COLO829 (cell line): ENCODE data around the gene ASTE1.
"Not testable (repeated sequence)": the region's sequence is repeated elsewhere in the genome, so short reads cannot be mapped to it uniquely, and the experiment has no call there.

Source experiments
- DNase-seq: peaks from one replicate; pipeline ENCODE4 v3.0.0; 2012; ENCODE audit warnings: low spot score

The ASTE1 gene

DNA sequence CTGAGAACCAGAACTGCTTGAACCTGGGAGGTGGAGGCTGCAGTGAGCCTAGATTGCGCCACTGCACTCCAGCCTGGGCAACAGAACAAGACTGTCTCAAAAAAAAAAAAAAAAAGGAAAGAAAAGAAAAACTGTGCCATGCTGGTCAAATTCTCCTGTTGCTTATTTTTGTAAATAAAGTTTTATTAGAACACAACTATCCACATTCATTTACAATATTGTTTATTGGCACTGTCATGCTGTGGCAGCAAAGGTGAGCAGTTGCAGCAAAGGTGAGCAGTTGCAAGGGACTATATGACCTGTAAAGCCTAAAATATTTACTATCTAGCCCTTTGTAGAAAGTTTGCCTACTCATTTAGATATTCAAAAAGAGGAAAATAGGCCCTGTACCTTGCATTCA lies 18.3 kb downstream of the ASTE1 start:
- DNase-seq: no peak

DNA sequence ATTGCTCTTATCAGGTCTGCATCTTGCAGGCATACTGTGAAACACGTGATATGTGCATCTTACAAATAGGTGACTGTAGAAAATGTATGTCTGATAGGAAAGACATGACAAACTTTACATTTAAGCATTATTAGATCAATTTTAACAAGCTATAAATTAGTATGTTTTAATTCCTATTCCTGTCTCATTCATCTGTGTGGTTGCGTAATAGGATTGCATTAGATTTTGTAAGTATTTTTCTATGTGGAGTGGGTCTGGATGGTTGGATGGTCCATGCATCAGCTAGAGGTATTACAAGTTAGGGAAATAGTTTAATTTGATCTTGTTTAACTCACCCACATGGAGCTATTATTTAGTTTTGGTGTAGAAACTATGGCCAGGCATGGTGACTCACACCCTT lies 18.8 kb downstream of the ASTE1 start:
- DNase-seq: no peak

DNA sequence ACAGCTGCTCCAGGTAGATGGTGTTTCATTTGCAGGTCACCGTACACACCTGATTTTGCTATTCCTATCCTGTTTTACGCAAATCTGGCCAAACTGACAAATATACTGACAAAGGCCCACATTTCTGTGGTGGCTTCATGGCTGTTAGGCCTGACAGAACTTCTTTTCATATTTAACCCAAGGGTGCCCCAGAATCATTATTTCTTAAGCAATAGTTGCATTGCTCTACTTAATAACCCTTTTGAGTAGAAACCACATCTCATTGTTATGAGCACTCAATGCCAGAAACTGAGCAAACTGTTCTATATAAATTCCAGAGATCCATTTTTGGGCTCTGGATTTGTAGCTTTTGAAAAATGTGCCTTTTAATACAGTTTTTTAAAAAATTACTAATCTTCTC lies 19.4 kb downstream of the ASTE1 start:
- DNase-seq: no peak

DNA sequence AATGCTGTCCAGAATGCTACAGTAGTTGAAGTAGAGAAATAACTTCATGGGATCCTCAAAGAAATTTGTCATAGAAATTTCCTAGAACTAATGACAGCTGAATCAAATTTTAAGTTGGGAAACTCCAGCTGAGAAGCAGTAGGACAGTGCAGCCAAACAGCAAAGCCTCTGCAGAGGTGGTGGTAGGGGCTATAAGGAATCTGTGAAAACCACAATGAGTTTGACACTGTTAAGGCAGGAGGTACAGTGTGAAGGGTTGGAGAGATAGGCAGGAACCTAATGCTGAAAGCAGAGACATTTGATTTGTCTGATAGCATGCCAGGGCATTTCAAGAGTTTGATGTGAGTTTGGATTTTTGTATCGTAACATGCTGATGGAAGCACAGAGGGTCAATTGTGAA lies 22.0 kb downstream of the ASTE1 start:
- no peak for DNase-seq

DNA sequence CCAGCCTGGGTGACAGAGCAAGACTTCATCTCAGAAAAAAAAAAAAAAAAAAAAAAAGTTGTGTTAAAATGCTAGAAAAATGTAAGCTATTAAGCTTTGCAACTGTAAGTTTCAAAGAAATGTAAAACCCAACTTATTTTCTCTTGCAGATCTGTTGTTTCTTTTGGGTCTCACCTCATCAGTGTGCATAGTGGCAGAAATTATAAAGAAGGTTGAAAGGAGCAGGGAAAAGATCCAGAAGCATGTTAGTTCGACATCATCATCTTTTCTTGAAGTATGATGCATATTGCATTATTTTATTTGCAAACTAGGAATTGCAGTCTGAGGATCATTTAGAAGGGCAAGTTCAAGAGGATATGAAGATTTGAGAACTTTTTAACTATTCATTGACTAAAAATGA lies 25.6 kb downstream of the ASTE1 start:
- no peak for DNase-seq

DNA sequence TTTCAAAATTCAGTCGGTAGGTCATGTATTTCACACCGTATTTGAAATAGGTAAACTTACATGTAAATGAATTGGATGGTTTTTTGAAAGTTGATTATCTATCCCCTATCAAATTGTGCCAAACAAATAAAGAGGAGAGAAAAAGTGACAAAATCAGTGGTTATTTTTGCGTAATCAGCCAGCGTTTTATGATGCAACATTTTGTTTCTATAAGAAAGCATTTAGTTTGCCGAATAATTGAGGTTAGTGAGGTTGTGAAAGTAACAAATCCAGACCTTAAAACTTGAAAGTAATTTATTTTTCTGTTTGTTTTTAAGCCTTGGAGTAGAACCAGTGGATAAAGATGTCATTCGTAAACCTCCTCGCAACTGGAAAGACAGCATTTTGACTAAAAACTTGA lies 29.3 kb downstream of the ASTE1 start:
- no peak for DNase-seq

DNA sequence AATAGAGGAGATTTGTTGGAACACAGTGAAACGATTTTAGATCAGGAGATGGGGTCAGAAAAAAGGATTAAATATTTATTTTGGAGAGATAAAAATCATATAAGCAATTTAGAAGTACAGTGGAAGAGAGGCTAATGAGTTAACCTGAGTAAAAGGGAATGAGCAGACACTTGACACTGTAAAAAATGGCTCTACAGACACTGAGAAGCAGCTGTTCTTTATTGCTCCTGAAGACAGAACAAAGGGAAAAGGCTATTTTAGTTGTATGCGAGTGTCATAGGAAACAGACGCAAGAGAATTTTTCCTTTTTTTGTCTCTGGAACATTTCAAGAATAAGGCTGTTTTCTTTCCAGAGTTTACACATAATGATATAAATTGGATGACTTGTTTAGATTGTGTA lies 34.3 kb downstream of the ASTE1 start:
- DNase-seq: no peak

DNA sequence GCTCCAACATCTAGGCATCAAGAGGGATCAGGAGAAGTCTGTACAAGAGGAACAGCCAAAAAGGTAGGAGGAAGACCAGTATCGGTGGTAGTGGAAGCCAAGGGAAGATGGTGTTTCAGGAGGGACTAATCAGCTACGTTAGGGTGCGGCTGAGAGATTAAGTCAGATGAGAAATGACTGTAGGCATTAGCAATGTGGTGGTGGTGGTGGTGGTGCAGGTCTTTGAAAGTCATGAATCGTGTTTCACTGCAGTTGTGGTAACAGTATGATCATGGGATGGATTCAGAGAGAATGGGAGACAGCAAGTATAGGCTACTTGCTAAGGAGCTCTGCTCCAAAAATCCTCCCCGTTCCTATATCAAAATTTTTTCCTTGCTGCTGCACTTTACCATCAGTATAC lies 35.5 kb downstream of the ASTE1 start:
- no peak for DNase-seq

DNA sequence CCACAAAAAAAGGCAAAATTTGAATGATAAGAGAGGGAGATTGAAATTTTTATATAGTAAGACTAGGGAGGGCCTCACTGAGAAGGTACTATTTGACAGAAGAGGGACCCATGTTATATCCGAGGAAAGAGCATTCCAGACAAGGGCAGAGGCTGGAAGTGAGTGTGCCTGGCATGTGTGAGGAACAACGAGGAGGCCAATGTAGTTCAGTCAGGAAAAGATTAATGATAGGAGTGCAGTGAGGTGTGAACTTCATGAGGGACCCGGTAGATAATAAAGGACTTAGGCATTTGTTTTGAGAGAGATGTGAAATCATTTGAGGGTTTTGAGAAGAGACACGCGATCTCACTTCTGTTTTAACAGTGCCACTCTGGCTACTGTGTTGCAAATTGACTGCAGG lies 36.3 kb downstream of the ASTE1 start:
- DNase-seq: no peak

DNA sequence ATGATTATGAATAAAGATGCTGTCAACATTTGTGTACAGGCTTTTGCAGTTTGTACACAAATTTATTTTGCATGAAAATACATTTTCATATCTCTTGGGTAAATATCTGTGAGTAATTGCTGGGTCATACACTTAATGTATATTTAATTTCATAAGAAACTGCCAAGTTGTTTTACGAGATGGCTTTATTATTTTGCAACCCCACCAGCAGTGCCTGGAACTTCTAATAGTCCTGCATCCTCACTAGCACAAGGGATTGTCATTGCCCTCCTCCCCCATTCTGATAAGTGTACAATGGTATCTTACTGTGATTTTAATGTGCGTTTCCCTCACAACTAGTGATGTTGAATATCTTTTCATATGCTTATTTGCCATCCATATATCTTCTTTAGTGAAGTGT lies 45.2 kb downstream of the ASTE1 start:
- DNase-seq: no peak

DNA sequence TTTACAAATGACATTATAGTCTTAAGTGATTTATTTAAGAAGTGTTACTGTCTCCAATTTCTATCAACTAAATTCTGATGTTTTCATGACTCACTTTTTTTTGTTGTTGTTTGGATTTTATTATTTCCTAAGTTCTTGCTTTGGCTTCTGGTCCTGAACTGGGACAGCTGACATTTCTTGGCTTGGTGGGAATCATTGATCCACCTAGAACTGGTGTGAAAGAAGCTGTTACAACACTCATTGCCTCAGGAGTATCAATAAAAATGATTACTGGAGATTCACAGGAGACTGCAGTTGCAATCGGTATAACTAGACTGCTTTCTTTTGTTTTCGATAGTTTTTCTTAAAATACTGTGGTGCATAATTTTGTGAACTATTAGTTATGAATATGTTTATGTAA lies 47.5 kb downstream of the ASTE1 start:
- no peak for DNase-seq

DNA sequence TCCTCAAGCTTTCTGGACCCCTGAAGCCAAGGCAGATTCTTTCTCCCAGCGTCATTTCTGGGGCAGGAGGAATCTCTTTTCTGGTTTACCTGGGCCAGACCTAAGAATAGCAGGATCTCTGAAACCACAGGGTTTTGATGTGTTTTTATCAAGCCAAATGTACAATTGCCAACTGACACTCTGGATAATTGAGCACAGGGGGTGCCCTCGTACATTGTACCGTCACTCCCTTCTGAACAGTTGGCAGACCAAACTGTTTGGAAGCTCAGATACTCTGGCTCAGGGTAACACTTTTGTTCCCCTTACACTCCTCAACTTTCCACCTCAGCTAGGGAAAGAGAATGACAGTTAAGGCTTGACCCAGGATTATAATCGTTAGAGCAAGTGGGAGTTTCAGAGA lies 49.9 kb downstream of the ASTE1 start:
- DNase-seq: no peak

DNA sequence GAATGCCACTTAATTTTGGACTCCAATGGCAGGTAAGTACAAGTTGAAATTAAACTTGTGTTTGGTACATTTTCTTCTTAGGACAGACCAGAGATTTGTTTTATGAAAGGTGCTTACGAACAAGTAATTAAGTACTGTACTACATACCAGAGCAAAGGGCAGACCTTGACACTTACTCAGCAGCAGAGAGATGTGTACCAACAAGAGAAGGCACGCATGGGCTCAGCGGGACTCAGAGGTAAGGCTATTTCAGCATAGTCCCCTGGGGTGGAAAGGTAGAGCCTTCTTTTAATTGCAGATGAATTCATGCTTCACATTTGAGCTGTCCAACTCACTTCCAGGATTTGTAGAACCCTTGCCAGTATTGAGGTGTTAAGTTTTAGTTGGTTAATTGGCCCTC lies 51.4 kb downstream of the ASTE1 start:
- no peak for DNase-seq

DNA sequence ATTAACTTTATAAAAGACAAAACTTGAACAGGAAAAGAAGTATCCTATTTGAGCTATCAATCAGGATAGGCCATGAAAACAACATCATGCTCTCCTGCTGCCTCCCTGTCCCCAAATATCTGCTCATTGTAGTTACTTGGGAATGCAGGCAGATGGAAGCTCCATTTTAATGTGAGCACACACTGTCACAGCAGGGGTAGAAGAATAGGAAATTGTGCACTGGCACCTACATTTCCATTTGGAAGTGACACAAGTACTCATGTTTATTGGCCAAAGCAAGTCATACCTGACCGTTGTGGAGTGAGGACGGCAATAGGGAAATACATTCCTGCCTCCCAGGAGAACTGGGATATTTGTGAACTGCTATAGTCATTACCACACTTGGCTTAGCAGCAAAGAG lies 52.4 kb downstream of the ASTE1 start:
- no peak for DNase-seq

DNA sequence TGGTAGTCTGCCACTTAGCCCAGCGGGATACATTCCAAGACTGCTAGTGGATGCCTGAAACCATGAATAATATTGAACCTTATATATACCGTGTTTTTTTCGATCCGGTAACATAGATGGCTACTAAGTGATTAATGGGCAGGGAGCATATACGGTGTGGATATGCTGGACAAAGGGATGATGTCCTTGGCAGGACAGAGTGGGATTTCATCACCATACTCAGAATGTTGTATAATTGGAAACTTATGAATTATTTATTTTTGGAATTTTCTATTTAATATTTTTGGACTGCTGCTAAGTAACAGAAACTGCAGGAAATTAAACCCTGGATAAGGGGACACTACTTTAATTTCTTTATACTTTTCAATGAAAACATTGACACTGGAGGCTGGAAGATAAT lies 53.2 kb downstream of the ASTE1 start:
- DNase-seq: no peak

DNA sequence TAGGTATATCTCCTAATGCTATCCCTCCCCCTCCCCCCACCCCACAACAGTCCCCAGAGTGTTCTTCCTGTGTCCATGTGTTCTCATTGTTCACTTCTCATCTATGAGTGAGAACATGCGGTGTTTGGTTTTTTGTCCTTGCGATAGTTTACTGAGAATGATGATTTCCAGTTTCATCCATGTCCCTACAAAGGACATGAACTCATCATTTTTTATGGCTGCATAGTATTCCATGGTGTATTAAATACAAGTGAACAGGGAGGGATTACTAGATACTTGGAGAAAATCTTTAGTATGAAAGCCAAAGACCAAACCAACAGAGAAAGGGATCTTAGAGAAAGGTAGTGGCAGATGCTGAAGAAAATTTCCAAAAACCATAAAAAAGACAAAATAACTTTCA lies 54.0 kb downstream of the ASTE1 start:
- DNase-seq: not testable (repeated sequence)

DNA sequence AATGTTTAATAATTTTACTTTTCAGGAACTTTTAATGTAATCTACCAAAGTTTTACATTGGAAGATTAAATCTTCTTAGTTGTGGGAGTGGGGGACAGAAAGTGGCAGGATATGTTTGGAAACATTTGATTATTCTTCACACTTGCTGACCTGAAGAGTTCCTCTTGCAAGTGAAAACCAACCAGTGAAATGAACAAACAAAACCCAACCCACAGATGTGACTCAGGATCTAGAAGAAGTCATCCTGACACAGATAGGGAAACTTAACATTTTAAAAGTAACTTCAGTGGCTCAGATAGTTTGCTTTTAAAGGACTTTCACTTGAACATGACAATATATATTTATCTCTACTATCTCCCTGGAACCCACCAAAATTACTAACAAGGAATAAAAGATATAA lies 55.4 kb downstream of the ASTE1 start:
- no peak for DNase-seq

DNA sequence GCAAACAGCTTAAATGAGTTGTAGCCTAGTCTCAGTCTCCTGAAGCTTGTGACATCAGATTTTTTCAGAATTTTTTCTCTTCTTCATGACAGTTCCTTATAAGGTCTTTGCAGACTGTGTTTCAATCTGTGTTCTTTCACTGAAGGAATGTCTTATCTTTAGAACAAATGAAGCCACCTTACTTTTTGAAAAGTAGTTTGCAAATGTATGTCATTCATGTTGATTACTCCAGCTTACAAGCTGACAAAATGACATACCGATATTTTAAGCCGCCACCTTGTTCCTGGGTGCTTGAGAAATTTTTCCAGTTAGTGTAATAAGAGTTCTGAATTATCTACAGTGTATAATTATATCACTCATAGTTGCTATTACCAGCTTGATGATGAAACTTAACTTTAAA lies 57.0 kb downstream of the ASTE1 start:
- DNase-seq: no peak

DNA sequence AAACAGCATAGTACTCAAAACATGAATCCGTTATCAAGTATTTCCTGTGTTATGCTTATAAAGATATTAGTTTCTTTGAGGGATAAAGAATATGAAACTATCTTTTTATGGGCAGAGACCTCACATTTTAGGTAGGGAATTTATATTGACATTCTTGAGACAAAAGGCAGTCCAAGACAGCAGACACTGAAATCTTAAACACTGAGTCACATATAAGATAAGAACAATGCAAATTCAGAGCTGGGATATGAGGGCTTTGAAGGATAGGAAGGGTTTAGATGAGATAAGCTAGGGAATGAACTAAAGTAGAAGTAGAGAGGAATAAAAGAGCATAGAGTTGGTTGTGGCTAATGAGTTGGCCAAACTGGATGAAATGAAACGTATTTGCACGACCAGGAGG lies 58.4 kb downstream of the ASTE1 start:
- no peak for DNase-seq

DNA sequence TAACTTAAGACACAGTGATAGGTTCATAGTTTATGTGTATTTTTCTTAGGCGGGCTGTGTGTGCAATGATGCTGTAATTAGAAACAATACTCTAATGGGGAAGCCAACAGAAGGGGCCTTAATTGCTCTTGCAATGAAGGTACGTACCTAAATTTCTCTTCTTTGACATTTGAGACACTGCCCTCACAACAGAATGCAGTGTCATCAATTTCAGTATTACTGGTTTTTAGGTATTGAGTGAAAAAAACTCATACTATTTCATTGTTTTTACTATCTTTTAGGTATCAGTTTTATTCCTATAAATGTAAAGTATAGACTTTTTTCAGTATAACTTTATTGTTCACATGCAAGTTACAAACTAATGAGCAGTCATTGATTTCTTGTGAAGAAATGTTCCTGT lies 59.3 kb downstream of the ASTE1 start:
- no peak for DNase-seq

DNA sequence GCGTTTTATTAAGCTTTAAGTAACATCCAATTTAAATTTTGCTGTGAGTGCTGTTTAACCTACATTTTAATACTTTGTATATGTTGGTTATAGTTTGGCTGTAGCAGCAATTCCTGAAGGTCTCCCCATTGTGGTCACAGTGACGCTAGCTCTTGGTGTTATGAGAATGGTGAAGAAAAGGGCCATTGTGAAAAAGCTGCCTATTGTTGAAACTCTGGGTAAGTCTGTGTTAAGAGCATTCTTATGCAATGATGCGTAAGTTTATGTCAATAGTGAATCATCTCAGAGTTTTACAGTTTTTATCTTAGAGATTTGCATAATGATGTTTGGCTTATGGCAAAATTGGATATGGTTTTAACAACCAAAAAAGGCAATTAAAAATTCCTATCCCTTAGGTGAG lies 62.7 kb downstream of the ASTE1 start:
- peak; percentile 79 for DNase-seq
